T-cell (primary cell): ENCODE results near the gene KLF3. TPM values are rescaled to one million over a fixed set of nuclear protein-coding genes. Genes with fewer than 3 reads are reported as not detected.

Experiments used
- ATAC-seq, 4 experiments: fragments of 200-7000 bp in 3 of 4; fragments of 150-1000 bp in 1 of 4; cut with Tn5 transposase; replicated peaks in 1 of 4; 1 replicate in 3 of 4; 2 replicates in 1 of 4; pipeline ENCODE4 v1.10.0; 2021; ENCODE audit warnings: moderate library complexity in 3 of 4, mild to moderate bottlenecking in 2 of 4, moderate number of reproducible peaks in 1 of 4
- CTCF ChIA-PET, 2 donors: fragments of 300-600 bp; sonication (Branson Sonifier 250); formaldehyde crosslinking; loops; one replicate each; lab custom pipeline; 2022; ENCODE audit warnings: antibody characterized with exemption in 2 of 2; lab: Charles Lee
- POLR2A ChIA-PET, 2 donors: fragments of 300-600 bp; sonication (Branson Sonifier 250); formaldehyde crosslinking; loops; one replicate each; lab custom pipeline; 2022; ENCODE audit warnings: antibody characterized with exemption in 2 of 2; lab: Charles Lee
- DNase-seq, 35 experiments: peaks; one replicate each; pipeline versions ENCODE4 v3.0.0 to v3.0.0-alpha.2; 2013 to 2023
- H3K27ac ChIP-seq: one replicate; pipeline ENCODE4 v1.5.1; 2013; ENCODE audit warnings: low read length
- H3K27me3 ChIP-seq, 2 experiments: replicated peaks in 1 of 2; 1 replicate in 1 of 2; 2 replicates in 1 of 2; pipeline versions ENCODE4 v1.6.1 to v1.7.0; 2013; ENCODE audit warnings: low read length in 1 of 2, mixed read lengths in 1 of 2; ENCODE audit not compliant: control insufficient read depth in 2 of 2, insufficient read depth in 2 of 2; ENCODE audit errors: extremely low read depth in 1 of 2
- H3K36me3 ChIP-seq, 2 donors: 1 replicate in 1 of 2; 2 replicates in 1 of 2; pipeline versions ENCODE4 v1.6.1 to v1.7.0; 2013; ENCODE audit warnings: low read length in 1 of 2; ENCODE audit not compliant: control insufficient read depth in 2 of 2, insufficient read depth in 1 of 2; ENCODE audit errors: extremely low read depth in 1 of 2
- H3K4me1 ChIP-seq, 2 experiments: 1 replicate in 1 of 2; 2 replicates in 1 of 2; pipeline versions ENCODE4 v1.6.1 to v1.7.0; 2013; ENCODE audit warnings: low read length in 2 of 2, mixed read lengths in 1 of 2; ENCODE audit not compliant: insufficient read depth in 2 of 2, control insufficient read depth in 1 of 2; ENCODE audit errors: extremely low read depth in 1 of 2
- H3K4me3 ChIP-seq, 2 donors: 1 replicate in 1 of 2; 2 replicates in 1 of 2; pipeline versions ENCODE4 v1.5.1 to v1.7.0; 2013; ENCODE audit warnings: mild to moderate bottlenecking in 2 of 2, low read length in 1 of 2, moderate library complexity in 1 of 2; ENCODE audit not compliant: control insufficient read depth in 1 of 2; ENCODE audit errors: extremely low read depth in 1 of 2
- H3K9me3 ChIP-seq: 2 replicates; pipeline ENCODE4 v1.7.0; 2013
- H3K27ac Mint-ChIP-seq, 2 donors: one replicate each; pipeline ENCODE4 v1.8.0; 2020 to 2021; ENCODE audit warnings: mild to moderate bottlenecking in 2 of 2, mixed read lengths in 2 of 2
- H3K27me3 Mint-ChIP-seq, 2 donors: one replicate each; pipeline ENCODE4 v1.8.0; 2021 to 2022; ENCODE audit warnings: mixed read lengths in 2 of 2
- H3K36me3 Mint-ChIP-seq: one replicate; pipeline ENCODE4 v1.8.0; 2021; ENCODE audit warnings: mixed read lengths
- H3K4me1 Mint-ChIP-seq, 3 donors: one replicate each; pipeline ENCODE4 v1.8.0; 2020 to 2022; ENCODE audit warnings: mixed read lengths in 3 of 3, mild to moderate bottlenecking in 1 of 3
- H3K4me3 Mint-ChIP-seq, 3 donors: one replicate each; pipeline ENCODE4 v1.8.0; 2020 to 2022; ENCODE audit warnings: mild to moderate bottlenecking in 3 of 3, mixed read lengths in 3 of 3, moderate library complexity in 3 of 3
- H3K9me3 Mint-ChIP-seq, 3 donors: one replicate each; pipeline ENCODE4 v1.8.0; 2020 to 2022; ENCODE audit warnings: mixed read lengths in 3 of 3
- WGBS: methylation state at CpG from one replicate; pipeline ENCODE4 v1.1.5; 2013; ENCODE audit warnings: missing lambda C conversion rate; ENCODE audit not compliant: insufficient coverage; 5-methylcytosine and 5-hydroxymethylcytosine counted together
- total RNA-seq, 35 experiments: library from RNA in 6 of 35; stranded (reverse) in 6 of 35; fragments of 120-200 nt in 1 of 35; gene quantifications; one replicate each; pipeline versions ENCODE4 v1.2.1 to v1.2.4 and lab custom pipeline; 2013 to 2026

Gene KLF3
- 100 to 1,000 TPM; 115 to 127 (median 124) TPM for total RNA-seq
- 98.0 TPM for total RNA-seq (2013)
- total RNA-seq (lab: John Stamatoyannopoulos, UW), result 15.8 to 349 (median 173) reads per million in 29 experiments

DNA sequence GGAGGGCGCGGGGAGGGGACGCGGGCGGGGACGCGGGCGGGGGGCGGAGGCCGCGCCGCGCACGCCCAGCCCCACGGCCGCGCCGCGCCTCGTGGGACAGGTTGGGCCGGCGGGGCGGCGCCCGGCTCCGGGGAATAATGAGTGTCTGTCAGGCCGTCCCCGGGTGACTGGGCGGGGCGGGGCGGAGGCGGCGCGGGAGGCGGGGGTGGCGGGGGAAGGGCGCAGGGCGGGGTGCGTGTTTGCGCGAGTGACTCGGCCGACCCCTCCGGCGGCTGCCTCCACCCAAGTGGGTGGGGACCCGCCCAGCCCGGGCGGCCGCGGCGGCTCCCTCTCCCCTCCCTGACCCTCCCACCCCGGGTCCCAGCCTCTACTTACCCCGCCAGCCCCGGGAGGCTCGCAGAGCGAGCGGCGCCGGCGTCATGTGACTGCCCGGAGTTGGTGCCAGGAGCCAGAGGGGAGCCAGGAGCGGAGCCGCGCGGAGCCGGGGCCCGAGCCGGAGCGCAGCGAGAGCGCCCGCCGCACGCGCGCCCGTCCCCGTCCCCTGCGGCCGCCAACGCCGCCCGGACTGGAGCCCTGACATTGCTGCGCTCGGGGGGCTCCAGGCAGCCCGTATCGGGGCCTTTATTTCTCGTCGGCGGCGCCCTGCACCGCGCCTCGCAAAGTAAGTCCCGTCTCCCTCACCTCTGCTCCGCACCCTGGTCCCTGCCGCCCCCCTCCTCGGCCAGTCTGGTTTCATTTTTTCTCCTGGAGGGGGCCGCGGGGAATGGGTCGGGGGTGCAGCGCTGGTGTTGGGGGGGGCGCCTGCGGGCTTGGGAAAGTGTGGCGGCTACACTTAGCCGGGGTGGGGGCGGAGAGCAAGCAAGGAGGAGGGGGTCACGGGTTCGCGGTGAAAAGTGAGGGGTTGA is at the start of gene KLF3:
Gene KLF3 (plus strand): TSS at position 399 of the 905 bp plus-strand sequence. CDS start 16,427 bp downstream, outside the sequence.
- Mint-ChIP-seq H3K9me3 (no peaks in the 10 kb centered on the region), H3K27me3 (no peaks in the 10 kb centered on the region), H3K27ac (peak within 1 kb of the TSS; percentile 90 to 99), H3K36me3 (peaks cover 15% of the 10 kb centered on the region), H3K4me1 (peaks cover 64 to 69% (median 68%) of the 10 kb centered on the region in 3 donors), H3K4me3 (peak within 1 kb of the TSS; percentile 97 to 99 (median 97))
- under 1% methylated on average over 67 of the region's 110 CpGs for WGBS
- ChIA-PET CTCF (interaction anchor here in 1 of 2 donors (0.6 to 1.0 kb wide), 2 partner anchors 30 to 534 kb away, joined by 3 read pairs; no protein-coding TSS in a partner anchor), POLR2A (interaction anchor here (0.6 to 5.2 kb wide), 5 partner anchors 9 to 1662 kb away, joined by 3 to 82 read pairs (median 6); no protein-coding TSS in a partner anchor)
- peak within 1 kb of the TSS; percentile 93 for H3K27ac ChIP-seq
- H3K4me3 ChIP-seq, result peak within 1 kb of the TSS; percentile 83 to 93
- ATAC-seq, result peak; percentile 76 to 87 (median 83)
- no peaks in the 10 kb centered on the region for H3K36me3 ChIP-seq
- no peaks in the 10 kb centered on the region for H3K9me3 ChIP-seq
- H3K27me3 ChIP-seq, result no peaks in the 10 kb centered on the region
- H3K4me1 ChIP-seq, result peaks cover 34 to 36% of the 10 kb centered on the region in 2 experiments
- DNase-seq, result peak; percentile 84 to 96 (median 93)

DNA sequence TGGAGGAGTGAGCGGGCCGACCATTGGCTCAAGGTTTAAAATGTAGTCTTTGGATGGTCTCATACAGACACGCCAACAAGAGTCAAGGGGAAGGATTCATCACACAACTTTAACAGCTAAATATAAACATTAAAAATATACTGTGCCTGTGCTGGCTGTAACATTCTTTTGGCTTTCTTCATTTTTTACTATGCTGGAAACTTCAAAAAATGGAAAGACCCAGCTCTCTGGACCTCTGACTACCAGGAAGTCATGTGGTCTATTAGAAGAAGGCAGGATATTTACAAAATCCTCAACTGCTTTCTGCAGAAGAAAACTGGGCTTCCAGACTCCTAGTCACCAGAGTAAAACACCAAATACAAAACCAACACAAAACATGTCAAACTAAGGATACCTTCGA is 49.8 kb upstream of the KLF3 start:
- ATAC-seq (no peak), DNase-seq (no peak)
- Mint-ChIP-seq H3K27ac (no peak overlapping the region), H3K27me3 (no peaks in the 10 kb centered on the region), H3K36me3 (peaks cover 5% of the 10 kb centered on the region), H3K4me3 (no peak overlapping the region), H3K9me3 (no peaks in the 10 kb centered on the region), H3K4me1 (peaks cover 30 to 36% (median 33%) of the 10 kb centered on the region in 3 donors)
- POLR2A ChIA-PET, result no interaction called here
- Histone ChIP-seq H3K27me3 (peaks cover 0 to 2% of the 10 kb centered on the region in 2 experiments), H3K36me3 (no peaks in the 10 kb centered on the region), H3K27ac (no peak overlapping the region), H3K4me1 (peaks cover 5 to 7% of the 10 kb centered on the region in 2 experiments), H3K9me3 (no peaks in the 10 kb centered on the region), H3K4me3 (no peak overlapping the region)
- CTCF ChIA-PET, result interaction anchor here in 1 of 2 donors (0.5 kb wide), 1 partner anchor 34 kb away, joined by 5 read pairs; no protein-coding TSS in a partner anchor
- WGBS, result 100% methylated on average over 1 of the region's 4 CpGs

DNA sequence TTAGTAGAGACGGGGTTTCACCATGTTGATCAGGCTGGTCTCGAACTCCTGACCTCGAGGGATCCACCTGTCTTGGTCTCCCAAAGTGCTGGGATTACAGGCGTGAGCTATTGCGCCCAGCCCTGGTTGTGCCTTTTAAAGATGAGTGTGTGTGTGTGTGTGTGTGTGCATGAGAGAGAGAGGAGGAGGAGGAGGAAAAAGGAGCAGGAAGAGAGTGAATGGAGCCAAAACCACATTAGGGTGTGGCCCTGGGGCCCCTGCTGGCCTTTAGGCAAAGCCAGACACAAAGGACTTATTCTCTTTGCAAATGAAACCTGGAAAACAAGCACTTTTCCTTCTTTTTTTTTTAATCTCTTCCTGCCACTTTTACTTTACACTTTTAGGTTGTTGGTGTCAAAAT is 48.2 kb upstream of the KLF3 start:
- no peak overlapping the region for H3K4me3 ChIP-seq
- peaks cover 0 to 3% of the 10 kb centered on the region in 2 experiments for H3K4me1 ChIP-seq
- ATAC-seq (no peak), DNase-seq (no peak)
- Mint-ChIP-seq H3K9me3 (no peaks in the 10 kb centered on the region), H3K27ac (no peak overlapping the region), H3K36me3 (peaks cover 7% of the 10 kb centered on the region), H3K4me1 (peaks cover 18 to 29% (median 23%) of the 10 kb centered on the region in 3 donors), H3K4me3 (no peak overlapping the region), H3K27me3 (no peaks in the 10 kb centered on the region)
- H3K27ac ChIP-seq, result no peak overlapping the region
- H3K36me3 ChIP-seq, result no peaks in the 10 kb centered on the region
- H3K9me3 ChIP-seq, result no peaks in the 10 kb centered on the region
- 95% methylated on average over 5 of the region's 5 CpGs for WGBS
- ChIA-PET POLR2A (no interaction called here), CTCF (no interaction called here)
- peaks cover 0 to 2% of the 10 kb centered on the region in 2 experiments for H3K27me3 ChIP-seq

DNA sequence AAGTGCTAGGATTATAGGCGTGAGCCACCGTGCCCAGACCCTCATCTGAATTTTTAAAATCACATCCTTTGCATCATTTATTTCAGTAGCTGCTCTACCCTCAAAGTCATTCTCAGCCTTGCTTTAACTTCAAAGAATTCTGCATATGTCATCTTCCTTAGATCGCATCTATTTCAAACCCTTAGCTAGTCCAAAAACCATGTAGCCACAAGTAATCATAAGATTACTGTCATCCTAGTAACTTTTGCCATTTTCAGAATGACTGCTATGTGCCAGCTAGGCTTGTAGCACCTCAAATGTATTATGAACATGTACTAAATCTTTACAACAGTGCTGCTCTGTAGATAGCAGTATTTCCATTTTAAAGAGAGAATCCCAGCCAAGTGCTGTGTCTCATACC is 45.5 kb upstream of the KLF3 start:
- ATAC-seq, result no peak
- Histone ChIP-seq H3K27me3 (peaks cover 0 to 2% of the 10 kb centered on the region in 2 experiments), H3K27ac (no peak overlapping the region), H3K36me3 (no peaks in the 10 kb centered on the region), H3K4me1 (peaks cover 0 to 3% of the 10 kb centered on the region in 2 experiments), H3K9me3 (no peaks in the 10 kb centered on the region), H3K4me3 (no peak overlapping the region)
- DNase-seq, result no peak
- Mint-ChIP-seq H3K4me1 (peaks cover 13 to 23% (median 19%) of the 10 kb centered on the region in 3 donors), H3K27ac (no peak overlapping the region), H3K9me3 (no peaks in the 10 kb centered on the region), H3K27me3 (no peaks in the 10 kb centered on the region), H3K4me3 (no peak overlapping the region), H3K36me3 (peaks cover 7% of the 10 kb centered on the region)
- CTCF ChIA-PET, result no interaction called here
- 25% methylated on average over 1 of the region's 3 CpGs for WGBS
- POLR2A ChIA-PET, result no interaction called here

DNA sequence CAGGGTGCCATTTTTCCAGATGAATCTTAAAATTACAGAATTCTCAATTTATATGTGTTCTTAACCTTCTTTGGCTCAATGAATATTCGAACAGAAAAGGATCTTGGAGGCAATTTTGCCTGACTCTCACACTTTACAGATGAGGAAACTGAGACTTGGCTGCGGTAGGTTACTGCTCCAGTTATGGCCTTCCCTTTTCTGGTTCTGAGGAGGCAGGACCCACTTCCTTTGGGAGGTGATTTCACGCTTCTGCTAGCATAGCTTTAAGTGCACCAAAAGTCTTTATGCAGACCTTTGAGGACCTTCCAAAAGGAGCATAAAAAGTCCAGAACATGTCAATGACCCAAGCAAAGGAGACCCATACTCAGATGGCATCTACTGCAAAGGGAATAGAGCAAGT is 44.7 kb upstream of the KLF3 start:
- 62% methylated on average over 3 of the region's 3 CpGs for WGBS
- DNase-seq (no peak), ATAC-seq (no peak)
- Histone ChIP-seq H3K4me3 (no peak overlapping the region), H3K36me3 (no peaks in the 10 kb centered on the region), H3K9me3 (no peaks in the 10 kb centered on the region), H3K27me3 (peaks cover 0 to 2% of the 10 kb centered on the region in 2 experiments), H3K4me1 (peaks cover 0 to 3% of the 10 kb centered on the region in 2 experiments), H3K27ac (no peak overlapping the region)
- H3K4me3 Mint-ChIP-seq, result no peak overlapping the region
- POLR2A ChIA-PET, result no interaction called here
- peaks cover 7 to 18% (median 12%) of the 10 kb centered on the region in 3 donors for H3K4me1 Mint-ChIP-seq
- peaks cover 7% of the 10 kb centered on the region for H3K36me3 Mint-ChIP-seq
- H3K27ac Mint-ChIP-seq, result no peak overlapping the region
- CTCF ChIA-PET, result interaction anchor here in 1 of 2 donors (0.7 kb wide), 1 partner anchor 494 kb away, joined by 3 read pairs; no protein-coding TSS in a partner anchor
- H3K27me3 Mint-ChIP-seq, result no peaks in the 10 kb centered on the region
- no peaks in the 10 kb centered on the region for H3K9me3 Mint-ChIP-seq

DNA sequence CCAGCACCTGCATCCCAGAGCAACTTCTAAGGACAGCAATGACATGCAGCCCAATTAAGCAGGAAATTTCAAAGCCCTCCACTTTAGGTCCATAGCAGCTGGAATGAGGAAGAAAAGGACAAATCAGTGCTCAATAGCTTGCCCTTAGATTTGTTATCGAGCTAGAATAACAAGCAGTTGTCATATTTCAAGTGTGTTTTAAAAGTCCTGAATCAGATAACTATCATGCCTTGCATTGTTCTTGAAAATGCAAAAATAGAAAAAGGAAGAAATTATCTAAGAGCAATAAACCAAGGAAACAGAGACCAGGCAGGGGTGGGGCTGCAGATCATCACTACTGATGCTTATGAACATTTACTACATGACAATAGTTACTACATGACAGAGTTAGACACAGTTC is 43.9 kb upstream of the KLF3 start:
- Histone ChIP-seq H3K4me1 (peaks cover 0 to 3% of the 10 kb centered on the region in 2 experiments), H3K4me3 (no peak overlapping the region), H3K27ac (no peak overlapping the region), H3K9me3 (no peaks in the 10 kb centered on the region), H3K27me3 (peaks cover 0 to 2% of the 10 kb centered on the region in 2 experiments), H3K36me3 (no peaks in the 10 kb centered on the region)
- H3K27ac Mint-ChIP-seq, result no peak overlapping the region
- H3K36me3 Mint-ChIP-seq, result peaks cover 7% of the 10 kb centered on the region
- no peaks in the 10 kb centered on the region for H3K27me3 Mint-ChIP-seq
- H3K4me3 Mint-ChIP-seq, result no peak overlapping the region
- no peak for DNase-seq
- ChIA-PET POLR2A (no interaction called here), CTCF (interaction anchor here (0.5 to 0.9 kb wide), 4 partner anchors 16 to 556 kb away, joined by 3 to 4 read pairs (median 4); no protein-coding TSS in a partner anchor)
- peaks cover 8 to 17% (median 12%) of the 10 kb centered on the region in 3 donors for H3K4me1 Mint-ChIP-seq
- H3K9me3 Mint-ChIP-seq, result no peaks in the 10 kb centered on the region
- 100% methylated on average over 1 of the region's 1 CpG for WGBS
- ATAC-seq, result no peak
